A549 treated with RU486 at 1 μM for 4 hours (cell line): ENCODE data around the gene CYP2R1. TPM values are rescaled to one million over a fixed set of nuclear protein-coding genes. Genes with fewer than 3 reads are reported as not detected.

Experiments used
- total RNA-seq: library from RNA; stranded (reverse); fragments of 200-300 nt; extraction: Qiagen RNA extraction; gene quantifications from 5 replicates; pipeline ENCODE4 v1.2.3, GENCODE V29; 2022; ENCODE audit warnings: low read depth

Gene CYP2R1
- 9.0 to 12.5 TPM (median 12.2 TPM) in 5 replicates for total RNA-seq

GRCh38 chr11:14892036-14892556, at the start of gene CYP2R1:
CYP2R1 (minus strand) TSS chr11:14892231; CDS start chr11:14892205, 26 bp downstream.

Other genes starting within 250 kb of the CYP2R1 start
- 1.5 to 2.6 TPM (median 2.4 TPM) in 5 replicates for gene PDE3B, start 248.4 kb downstream of the CYP2R1 start, total RNA-seq
- gene CALCA, start 80.1 kb upstream of the CYP2R1 start, total RNA-seq = 0.09 TPM in 1 of 5 replicates, not detected in the others
- 0.08 to 0.09 TPM in 2 of 5 replicates, not detected in the others for gene CALCB, start 181.4 kb upstream of the CYP2R1 start, total RNA-seq
- gene INSC, start 222.7 kb upstream of the CYP2R1 start, total RNA-seq = not detected in 5 replicates